HG03060 (cell line): ENCODE data around the gene MGP.

Experiments
- ATAC-seq: cut with Tn5 transposase; IDR thresholded peaks from one replicate; pipeline ENCODE4 v1.9.1; 2021; ENCODE audit warnings: low read depth, moderate number of reproducible peaks; ENCODE audit not compliant: unreplicated experiment

Gene MGP

GRCh38 chr12:14904854-14905253 lies 19.2 kb upstream of the MGP start:
- ATAC-seq = no peak

GRCh38 chr12:14903386-14904098 lies 17.9 kb upstream of the MGP start:
- ATAC-seq = no peak

DNA sequence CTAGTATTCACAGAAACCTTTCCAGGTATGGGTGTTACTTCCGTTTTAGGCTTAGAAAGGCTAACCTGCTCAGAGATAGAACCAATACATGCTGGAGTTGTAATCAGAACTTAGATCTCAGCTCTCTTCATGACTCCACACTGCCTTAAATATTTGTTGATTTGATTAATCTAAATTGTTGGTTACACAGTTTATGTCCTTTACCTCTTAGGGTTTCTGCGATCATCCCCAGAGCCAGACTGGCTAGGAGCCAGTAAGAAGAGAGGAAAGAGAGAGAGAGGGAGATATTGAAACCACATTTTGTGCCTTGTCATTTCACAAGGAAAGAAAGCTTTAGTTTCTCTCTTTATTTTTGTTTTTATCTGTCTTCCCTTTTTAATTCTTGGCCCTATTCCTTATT lies 16.8 kb upstream of the MGP start:
- no peak for ATAC-seq

- ATAC-seq = no peak
Observed at GRCh38 chr12:14901228-14901562, 15.5 kb upstream of the MGP start.

DNA sequence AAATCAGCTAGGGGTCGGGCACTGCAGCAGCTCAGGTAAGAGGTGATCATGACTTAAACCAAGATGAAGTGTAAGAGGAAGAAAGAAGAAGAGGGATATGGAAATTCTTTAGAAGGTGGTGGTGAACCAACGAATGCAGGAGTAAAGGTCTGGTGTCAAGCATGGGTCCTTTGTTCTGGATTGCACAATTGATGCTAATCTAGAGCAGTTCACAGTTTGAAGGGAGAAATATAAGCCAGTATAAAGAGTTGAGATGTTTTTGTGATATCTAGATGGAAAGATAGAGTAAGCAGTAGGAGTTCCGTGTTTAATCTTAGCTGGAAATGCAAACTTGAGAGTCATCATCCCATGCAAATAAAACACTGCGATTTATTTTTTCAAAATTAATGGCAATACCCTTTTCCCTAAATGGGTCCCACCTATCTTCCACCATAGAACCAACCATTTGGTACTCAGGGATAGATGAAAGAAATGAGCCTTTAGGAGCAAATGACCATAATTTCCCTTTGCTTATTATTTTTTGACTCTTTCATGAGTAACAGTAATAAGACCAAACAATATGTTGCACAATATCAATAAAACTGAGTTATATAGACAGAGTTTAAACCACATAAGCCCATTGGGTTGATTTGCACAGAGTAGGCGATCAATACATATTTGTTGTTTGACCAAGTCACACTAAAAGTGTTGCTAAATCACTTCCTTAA lies 15.0 kb upstream of the MGP start:
- ATAC-seq = no peak

- no peak for ATAC-seq
Observed at GRCh38 chr12:14896521-14897169, 11.0 kb upstream of the MGP start.

DNA sequence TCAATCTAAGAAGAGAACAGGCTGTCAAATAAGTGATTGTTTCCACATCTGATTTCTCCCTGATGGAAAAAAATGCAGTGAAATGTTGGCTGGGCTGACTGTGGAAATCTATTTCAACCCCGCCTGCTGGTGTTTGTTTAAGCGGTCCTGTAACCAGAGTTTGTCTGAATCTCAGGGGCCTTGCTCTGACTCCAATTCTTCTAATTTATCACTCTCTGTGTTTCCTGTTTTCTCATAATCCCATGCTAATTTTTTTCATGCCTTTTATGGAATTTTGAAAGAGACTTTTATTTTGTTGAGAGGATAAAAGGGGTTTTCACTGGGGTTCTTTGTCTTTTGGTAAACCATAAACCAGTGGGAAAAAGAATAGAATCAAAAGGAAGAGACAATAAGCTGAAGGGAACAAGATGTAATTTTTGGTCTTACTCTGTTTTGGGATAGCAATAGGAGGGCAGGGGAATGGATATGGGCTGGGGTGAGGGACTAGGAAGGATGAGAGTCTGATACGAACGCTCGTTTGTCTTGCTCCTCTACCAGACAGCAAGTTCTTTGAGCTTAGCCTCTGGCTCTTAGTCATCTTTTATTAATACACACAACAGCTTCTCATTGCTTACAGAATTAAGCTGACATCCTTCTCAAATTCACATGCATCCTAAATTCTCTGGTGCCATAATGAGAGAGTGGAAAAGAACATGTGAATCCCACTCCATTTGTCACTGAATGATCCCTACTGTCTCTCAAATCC lies 8.0 kb upstream of the MGP start:
- no peak for ATAC-seq

GRCh38 chr12:14892726-14893505 lies 7.3 kb upstream of the MGP start:
- ATAC-seq = no peak

DNA sequence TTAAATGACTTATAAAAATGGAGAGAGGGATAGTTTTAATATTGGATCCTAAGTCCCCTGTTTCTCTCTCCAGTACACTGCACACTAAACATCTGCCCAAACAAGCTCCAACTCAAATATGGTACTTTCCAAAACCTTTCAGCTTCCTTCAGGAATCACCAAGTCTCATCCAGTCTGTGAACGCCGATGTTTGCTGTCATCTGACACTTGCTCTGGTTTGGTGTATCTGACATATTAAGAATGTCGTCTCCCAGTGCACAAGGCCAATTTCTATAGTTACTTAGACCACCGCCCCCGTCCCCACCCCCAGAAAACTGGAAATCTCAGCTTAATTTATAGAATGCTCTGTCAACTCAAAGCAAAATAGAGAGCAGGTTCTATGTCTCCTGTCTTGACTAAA lies 5.0 kb upstream of the MGP start:
- no peak for ATAC-seq

GRCh38 chr12:14886271-14886670 lies 617 bp upstream of the MGP start:
- no peak for ATAC-seq

GRCh38 chr12:14884458-14884878 lies 1.2 kb downstream of the MGP start:
- peak; percentile 90 for ATAC-seq

DNA sequence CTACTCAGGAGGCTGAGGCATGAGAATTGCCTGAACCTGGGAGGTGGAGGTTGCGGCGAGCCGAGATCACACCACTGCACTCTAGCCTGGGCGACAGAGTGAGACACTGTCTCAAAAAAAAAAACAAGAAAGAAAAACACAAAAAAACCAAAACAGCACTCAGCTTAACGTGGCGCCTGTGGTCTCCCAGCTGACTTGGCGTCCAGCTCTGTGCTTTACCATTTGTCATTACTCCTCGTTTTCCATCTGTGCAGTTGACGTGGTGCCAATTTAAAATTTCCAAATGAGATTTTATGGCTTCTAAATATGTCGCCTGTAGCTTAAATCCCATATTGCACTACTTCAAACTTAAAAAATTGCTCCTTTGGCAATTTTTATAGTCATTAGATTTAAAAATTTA lies 2.0 kb downstream of the MGP start:
- ATAC-seq = no peak

- ATAC-seq = no peak
Observed at GRCh38 chr12:14880890-14881453, 4.7 kb downstream of the MGP start.

DNA sequence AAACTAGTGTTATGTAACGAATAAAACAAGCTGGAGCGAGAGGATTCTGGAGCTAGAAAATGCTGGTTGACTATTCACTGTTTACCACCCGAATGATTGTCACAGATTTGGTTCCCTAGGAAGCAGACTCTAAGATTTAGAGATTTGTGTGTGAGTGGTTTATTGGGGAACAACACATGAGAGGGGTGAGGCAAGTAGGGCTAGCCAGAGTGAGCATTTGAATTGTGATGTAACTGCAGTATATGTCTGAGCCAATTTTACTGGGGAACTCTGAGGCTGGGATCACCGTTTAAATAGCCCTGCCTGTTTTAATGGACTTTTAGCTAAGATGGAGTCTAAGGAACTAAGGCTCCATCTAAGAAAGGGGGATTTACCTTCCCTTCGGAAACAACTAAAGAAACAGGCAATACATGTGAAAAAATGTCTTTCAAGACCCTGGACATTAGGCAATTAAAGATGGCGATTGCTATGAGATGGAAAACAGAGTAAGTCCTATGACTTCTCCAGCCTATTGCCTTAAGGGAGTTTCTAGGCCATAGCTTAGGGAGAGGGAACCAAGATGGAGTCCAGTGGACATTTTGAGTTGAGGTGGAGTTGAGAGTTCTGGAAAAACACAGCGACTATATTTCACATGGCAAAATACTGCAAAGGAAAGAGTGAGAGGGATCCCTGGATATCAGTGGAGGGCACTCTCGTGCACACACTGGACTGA lies 6.3 kb downstream of the MGP start:
- ATAC-seq = no peak

GRCh38 chr12:14878488-14878887 lies 7.2 kb downstream of the MGP start:
- ATAC-seq = no peak

GRCh38 chr12:14876833-14877232 lies 8.8 kb downstream of the MGP start:
- ATAC-seq = no peak

- no peak for ATAC-seq
Observed at GRCh38 chr12:14874882-14875281, 10.8 kb downstream of the MGP start.

DNA sequence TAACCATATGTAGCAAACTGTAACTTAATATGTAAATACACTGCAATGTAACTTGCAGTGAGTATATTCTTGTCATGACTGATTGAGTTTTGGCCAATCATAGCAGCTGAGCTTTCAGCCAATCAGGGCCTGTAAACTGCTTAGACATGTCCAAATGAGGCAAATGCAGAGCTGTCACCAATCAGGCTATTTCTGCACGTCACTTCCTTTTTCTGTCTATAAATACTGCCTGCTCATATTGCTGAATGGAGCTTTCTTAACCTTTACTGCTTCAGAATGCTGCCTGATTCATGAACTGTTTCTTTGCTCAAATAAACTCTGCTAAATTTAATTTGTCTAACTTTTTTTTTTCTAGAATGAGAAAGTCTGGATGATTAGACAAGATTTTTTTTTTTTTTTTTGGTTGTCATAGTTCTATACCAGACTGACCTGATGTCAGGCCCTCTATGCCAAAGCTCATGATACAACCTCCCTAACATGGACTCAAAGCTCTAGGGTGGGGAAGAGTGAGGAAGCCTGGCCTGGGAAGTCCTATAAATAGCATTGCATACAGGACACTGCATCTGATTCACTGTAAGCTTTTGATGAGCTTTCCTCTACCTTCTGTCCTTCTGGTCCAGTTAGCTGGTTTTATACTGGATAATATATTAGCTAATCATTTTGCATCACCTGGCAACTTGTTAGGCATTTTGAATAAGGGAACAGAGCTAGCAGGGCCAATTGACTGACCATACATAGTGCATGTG lies 12.0 kb downstream of the MGP start:
- no peak for ATAC-seq

GRCh38 chr12:14871886-14872285 lies 13.8 kb downstream of the MGP start:
- no peak for ATAC-seq
